ENCODE measurements around the gene ESYT3. TPM values are rescaled to one million over a fixed set of nuclear protein-coding genes. Genes with fewer than 3 reads are reported as not detected.

The ESYT3 gene
- total RNA-seq, 6 donors from 2014 or later: 45.9 to 93.3 (median 54.6) TPM

GRCh38 chr3:138396752-138397410 is 37.5 kb upstream of the ESYT3 start:
- H3K4me1 ChIP-seq: no peaks in the 10 kb centered on the region
- DNase-seq (no peak), ATAC-seq (ENCODE audit: low FRiP score in 2 of 2) (peak in 1 of 2 donors; percentile 5)
- H3K36me3 ChIP-seq: peaks cover 0 to 22% (median under 1%) of the 10 kb centered on the region in 4 donors
- 88 to 97% methylated on average over 9 to 14 of the region's 14 CpGs for WGBS, 2 donors
- H3K9me3 ChIP-seq: no peaks in the 10 kb centered on the region
- TF ChIP-seq CTCF (IDR thresholded peaks at IDR 0.05) (no peak), EP300 (IDR thresholded peaks at IDR 0.05) (no peak), POLR2AphosphoS5 (IDR thresholded peaks at IDR 0.05) (no peak), POLR2A (IDR thresholded peaks at IDR 0.05) (no peak)
- no peaks in the 10 kb centered on the region for H3K27me3 ChIP-seq
- H3K27ac ChIP-seq: no peak overlapping the region
- H3K4me3 ChIP-seq: no peak overlapping the region

DNA sequence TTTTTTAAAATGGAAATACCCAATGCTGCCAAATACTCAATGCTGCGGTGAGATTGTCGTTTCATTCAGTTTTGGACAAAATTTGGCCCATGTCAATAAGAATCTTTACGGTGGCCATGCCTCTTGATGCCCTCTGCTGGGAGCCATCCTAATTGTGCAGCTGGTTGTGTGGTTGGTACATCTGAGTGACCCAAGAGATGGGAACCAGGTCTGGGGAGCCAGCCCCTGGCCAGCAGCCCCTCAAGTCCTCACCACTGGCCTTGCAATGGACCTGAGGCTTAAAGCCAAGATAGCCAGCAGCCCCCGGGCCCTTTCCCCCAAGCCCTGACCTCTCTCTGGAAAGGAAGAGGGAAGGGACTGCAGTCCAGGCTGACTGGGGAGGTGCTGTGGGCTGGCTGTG is 36.4 kb upstream of the ESYT3 start:
- WGBS, 2 donors: 92% methylated on average over 3 to 4 of the region's 4 CpGs
- TF ChIP-seq CTCF (IDR thresholded peaks at IDR 0.05): peak in 1 of 6 experiments; percentile 14
- TF ChIP-seq POLR2A (IDR thresholded peaks at IDR 0.05): no peak
- no peak for DNase-seq

GRCh38 chr3:138398791-138399575 is 35.4 kb upstream of the ESYT3 start:
- Histone ChIP-seq H3K4me3 (no peak overlapping the region), H3K36me3 (peaks cover 0 to 41% (median 3%) of the 10 kb centered on the region in 4 donors), H3K9me3 (no peaks in the 10 kb centered on the region), H3K27me3 (no peaks in the 10 kb centered on the region), H3K4me1 (no peaks in the 10 kb centered on the region), H3K27ac (no peak overlapping the region)
- WGBS, 2 donors: 92 to 93% methylated on average over 10 to 11 of the region's 11 CpGs
- ATAC-seq (ENCODE audit: low FRiP score in 2 of 2) (no peak), DNase-seq (no peak)
- TF ChIP-seq POLR2A (IDR thresholded peaks at IDR 0.05): no peak
- no peak for TF ChIP-seq CTCF (IDR thresholded peaks at IDR 0.05)
- no peak for TF ChIP-seq EP300 (IDR thresholded peaks at IDR 0.05)
- TF ChIP-seq POLR2AphosphoS5 (IDR thresholded peaks at IDR 0.05): no peak

More for the DNA sequence above, 36.4 kb upstream of the ESYT3 start:
- Histone ChIP-seq H3K9me3 (no peaks in the 10 kb centered on the region), H3K4me1 (no peaks in the 10 kb centered on the region), H3K27ac (no peak overlapping the region), H3K36me3 (peaks cover 0 to 31% (median 3%) of the 10 kb centered on the region in 4 donors), H3K4me3 (no peak overlapping the region), H3K27me3 (no peaks in the 10 kb centered on the region)
- no peak for ATAC-seq (ENCODE audit: low FRiP score in 2 of 2)

DNA sequence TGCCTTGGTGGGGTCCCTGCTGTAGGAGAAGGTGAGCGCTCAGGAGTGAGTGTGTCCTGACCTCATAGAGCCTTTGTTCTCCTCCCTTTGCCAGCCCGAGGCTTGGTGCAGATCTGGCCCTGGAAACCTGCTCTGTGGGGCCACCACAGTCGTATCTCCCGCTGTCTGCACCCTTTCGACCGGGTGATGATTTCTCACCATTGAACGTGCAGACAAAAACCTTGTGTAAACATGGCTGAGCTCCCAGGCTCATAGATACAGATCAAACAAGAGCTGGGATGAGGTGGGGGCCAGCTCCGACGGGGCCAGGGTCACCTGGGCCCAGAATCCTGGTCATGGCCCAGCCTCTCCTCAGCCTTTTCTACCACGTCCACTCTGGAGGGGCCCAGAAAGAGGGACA is 34.6 kb upstream of the ESYT3 start:
- TF ChIP-seq POLR2AphosphoS5 (IDR thresholded peaks at IDR 0.05): no peak
- TF ChIP-seq CTCF (IDR thresholded peaks at IDR 0.05): no peak
- TF ChIP-seq EP300 (IDR thresholded peaks at IDR 0.05): no peak
- no peak for TF ChIP-seq POLR2A (IDR thresholded peaks at IDR 0.05)
- Histone ChIP-seq H3K36me3 (peaks cover 0 to 49% (median 7%) of the 10 kb centered on the region in 4 donors), H3K9me3 (no peaks in the 10 kb centered on the region), H3K4me1 (no peaks in the 10 kb centered on the region), H3K4me3 (no peak overlapping the region), H3K27me3 (no peaks in the 10 kb centered on the region), H3K27ac (no peak overlapping the region)
- ATAC-seq (ENCODE audit: low FRiP score in 2 of 2) (no peak), DNase-seq (no peak)
- WGBS, 2 donors: 63 to 72% methylated on average over 10 of the region's 10 CpGs

Measured in upper lobe of left lung (tissue), 6 donors.